Smooth muscle cell (in vitro differentiated cells): ENCODE data around the gene UGT2B15. TPM values are rescaled to one million over a fixed set of nuclear protein-coding genes. Genes with fewer than 3 reads are reported as not detected.
"Not testable (repeated sequence)": the region's sequence is repeated elsewhere in the genome, so short reads cannot be mapped to it uniquely, and the experiment has no call there.

Experiments used
- DNase-seq: peaks from one replicate; lab custom pipeline; 2025; ENCODE audit not compliant: unreplicated experiment; lab: John Stamatoyannopoulos, UW
- H2AFZ ChIP-seq: fragments of 200-600 bp; sonication (generic); 2 replicates; pipeline ENCODE4 v1.6.0; 2016; ENCODE audit warnings: antibody characterized with exemption, low read depth, mild to moderate bottlenecking
- H3F3A ChIP-seq: fragments of 200-600 bp; sonication (generic); 2 replicates; pipeline ENCODE4 v1.6.0; 2017; ENCODE audit warnings: antibody characterized with exemption, low read depth
- H3K27ac ChIP-seq: fragments of 200-600 bp; sonication (generic); 2 replicates; pipeline ENCODE4 v1.5.1; 2016; ENCODE audit warnings: low read depth, mild to moderate bottlenecking
- H3K27me3 ChIP-seq: fragments of 200-600 bp; sonication (generic); 2 replicates; pipeline ENCODE4 v1.6.1; 2016; ENCODE audit warnings: low read depth, mild to moderate bottlenecking
- H3K36me3 ChIP-seq: fragments of 200-600 bp; sonication (generic); 2 replicates; pipeline ENCODE4 v1.5.1; 2016; ENCODE audit warnings: low read depth
- H3K4me1 ChIP-seq: fragments of 200-600 bp; sonication (generic); 2 replicates; pipeline ENCODE4 v1.5.1; 2016; ENCODE audit warnings: low read depth
- H3K4me2 ChIP-seq: fragments of 200-600 bp; sonication (generic); 2 replicates; pipeline ENCODE4 v1.6.0; 2016; ENCODE audit warnings: mild to moderate bottlenecking
- H3K4me3 ChIP-seq: fragments of 200-600 bp; sonication (generic); 2 replicates; pipeline ENCODE4 v1.5.1; 2016; ENCODE audit warnings: mild to moderate bottlenecking
- H3K79me2 ChIP-seq: fragments of 200-600 bp; sonication (generic); 2 replicates; pipeline ENCODE4 v1.6.0; 2016; ENCODE audit warnings: low read depth, mild to moderate bottlenecking
- H3K9ac ChIP-seq: fragments of 200-600 bp; sonication (generic); 2 replicates; pipeline ENCODE4 v1.6.0; 2016; ENCODE audit warnings: low read depth
- H3K9me3 ChIP-seq: fragments of 200-600 bp; sonication (generic); replicated peaks from 2 replicates; pipeline ENCODE4 v1.5.1; 2016; ENCODE audit warnings: low read depth
- H4K20me1 ChIP-seq: fragments of 200-600 bp; sonication (generic); 2 replicates; pipeline ENCODE4 v1.6.0; 2016; ENCODE audit warnings: low read depth
- WGBS: methylation state at CpG from one replicate; pipeline ENCODE4 v1.1.7; 2016; ENCODE audit warnings: low lambda C conversion rate; 5-methylcytosine and 5-hydroxymethylcytosine counted together
- polyA plus RNA-seq: library from polyadenylated mRNA; unstranded; fragments of >200 nt; fragmentation: Nextera tagmentation; extraction: Ambion mirVana; gene quantifications from 2 replicates; pipeline ENCODE4 v1.2.1, GENCODE V29; 2016
- total RNA-seq: library from RNA; depleted of rRNA; stranded (reverse); fragments of >200 nt; gene quantifications from 2 replicates; pipeline ENCODE4 v1.2.3, GENCODE V29; 2014
- TF ChIP-seq, protein P1 (sequence below): fragments of 200-600 bp; sonication (generic); IDR thresholded peaks from 2 replicates; pipeline ENCODE4 v1.5.1; 2017; ENCODE audit warnings: borderline replicate concordance, mild to moderate bottlenecking, antibody characterized with exemption; ENCODE audit not compliant: insufficient read depth, poor library complexity, severe bottlenecking

Gene UGT2B15
- total and polyA plus RNA-seq, 2 experiments from 2014 or later: not detected

GRCh38 chr4:68673143-68673542 is 2.7 kb upstream of the UGT2B15 start:
- no peak overlapping the region for H3K4me2 ChIP-seq
- no peaks in the 10 kb centered on the region for H4K20me1 ChIP-seq
- H3K4me3 ChIP-seq: no peak overlapping the region
- no peaks in the 10 kb centered on the region for H3K36me3 ChIP-seq
- H3K4me1 ChIP-seq: no peaks in the 10 kb centered on the region
- 93% methylated on average over 7 of the region's 7 CpGs for WGBS
- H3F3A ChIP-seq: no peaks in the 10 kb centered on the region
- TF ChIP-seq, protein P1, sequence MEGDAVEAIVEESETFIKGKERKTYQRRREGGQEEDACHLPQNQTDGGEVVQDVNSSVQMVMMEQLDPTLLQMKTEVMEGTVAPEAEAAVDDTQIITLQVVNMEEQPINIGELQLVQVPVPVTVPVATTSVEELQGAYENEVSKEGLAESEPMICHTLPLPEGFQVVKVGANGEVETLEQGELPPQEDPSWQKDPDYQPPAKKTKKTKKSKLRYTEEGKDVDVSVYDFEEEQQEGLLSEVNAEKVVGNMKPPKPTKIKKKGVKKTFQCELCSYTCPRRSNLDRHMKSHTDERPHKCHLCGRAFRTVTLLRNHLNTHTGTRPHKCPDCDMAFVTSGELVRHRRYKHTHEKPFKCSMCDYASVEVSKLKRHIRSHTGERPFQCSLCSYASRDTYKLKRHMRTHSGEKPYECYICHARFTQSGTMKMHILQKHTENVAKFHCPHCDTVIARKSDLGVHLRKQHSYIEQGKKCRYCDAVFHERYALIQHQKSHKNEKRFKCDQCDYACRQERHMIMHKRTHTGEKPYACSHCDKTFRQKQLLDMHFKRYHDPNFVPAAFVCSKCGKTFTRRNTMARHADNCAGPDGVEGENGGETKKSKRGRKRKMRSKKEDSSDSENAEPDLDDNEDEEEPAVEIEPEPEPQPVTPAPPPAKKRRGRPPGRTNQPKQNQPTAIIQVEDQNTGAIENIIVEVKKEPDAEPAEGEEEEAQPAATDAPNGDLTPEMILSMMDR: no peak
- H3K79me2 ChIP-seq: no peaks in the 10 kb centered on the region
- no peak for DNase-seq
- no peak overlapping the region for H2AFZ ChIP-seq
- no peaks in the 10 kb centered on the region for H3K27me3 ChIP-seq
- no peaks in the 10 kb centered on the region for H3K9me3 ChIP-seq
- H3K9ac ChIP-seq: no peak overlapping the region
- no peak overlapping the region for H3K27ac ChIP-seq

GRCh38 chr4:68671217-68671616 is 765 bp upstream of the UGT2B15 start:
- H3K27ac ChIP-seq, H3K9ac ChIP-seq, H3K9me3 ChIP-seq, H3K79me2 ChIP-seq, DNase-seq, H3K4me3 ChIP-seq, H3K36me3 ChIP-seq, H3F3A ChIP-seq, H4K20me1 ChIP-seq, H2AFZ ChIP-seq, H3K4me1 ChIP-seq, H3K27me3 ChIP-seq, H3K4me2 ChIP-seq: not testable (repeated sequence)

DNA sequence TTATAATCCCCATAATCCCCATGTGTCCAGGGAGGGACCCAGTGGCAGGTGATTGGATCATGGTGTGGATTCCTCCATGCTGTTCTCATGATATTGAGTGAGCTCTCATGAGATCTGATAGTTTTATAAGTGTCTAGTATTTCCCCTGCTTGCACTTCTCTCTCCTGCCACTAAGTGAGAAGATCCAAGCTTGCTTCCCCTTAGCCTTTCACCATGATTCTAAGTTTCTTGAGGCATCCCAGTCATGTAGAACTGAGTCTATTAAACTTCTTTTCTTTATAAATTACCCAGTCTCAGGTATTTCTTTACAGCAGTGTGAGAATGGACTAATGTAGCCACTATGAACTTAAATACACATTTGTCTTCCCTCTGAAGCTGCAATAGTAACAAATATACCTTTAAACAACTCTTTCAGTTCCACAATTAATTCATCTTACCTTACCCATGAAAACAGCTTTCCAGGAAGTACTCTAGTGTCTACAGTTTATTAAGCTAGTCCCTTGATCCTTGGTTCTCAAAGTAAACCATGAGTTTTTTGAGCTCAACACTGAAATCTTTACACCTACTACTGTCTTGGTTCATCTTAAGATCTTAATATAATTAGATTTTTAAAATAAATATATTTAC is 1.8 kb downstream of the UGT2B15 start:
- not testable (repeated sequence) for H3K79me2 ChIP-seq, H3K27ac ChIP-seq, H3K9ac ChIP-seq, H2AFZ ChIP-seq, H3F3A ChIP-seq, DNase-seq, H3K9me3 ChIP-seq, H3K27me3 ChIP-seq, H4K20me1 ChIP-seq, H3K36me3 ChIP-seq, H3K4me2 ChIP-seq, H3K4me1 ChIP-seq, H3K4me3 ChIP-seq

DNA sequence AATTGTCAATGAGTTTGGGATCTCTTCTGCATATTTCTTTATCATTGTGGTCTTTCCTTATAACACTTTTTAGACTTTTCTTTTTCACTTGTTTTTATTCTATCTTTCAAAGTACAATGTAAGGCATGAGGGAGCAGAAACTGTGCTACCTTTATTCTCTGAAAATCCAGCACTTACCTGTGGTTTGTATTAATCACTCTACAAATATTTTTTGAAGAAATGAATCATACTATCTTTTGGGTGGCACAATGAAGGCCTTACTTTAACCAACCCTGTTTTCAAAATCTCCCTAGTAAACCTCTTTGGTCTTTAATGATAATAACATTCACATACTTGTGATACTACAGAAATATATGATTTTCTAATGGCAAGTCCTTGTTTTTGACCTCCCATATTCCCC is 2.9 kb downstream of the UGT2B15 start:
- H3F3A ChIP-seq, H3K36me3 ChIP-seq, H3K9me3 ChIP-seq, H2AFZ ChIP-seq, H3K4me2 ChIP-seq, H3K4me3 ChIP-seq, H3K79me2 ChIP-seq, H3K9ac ChIP-seq, DNase-seq, H4K20me1 ChIP-seq, H3K27me3 ChIP-seq, H3K4me1 ChIP-seq: not testable (repeated sequence)
- H3K27ac ChIP-seq: peak overlapping the region; percentile 2

GRCh38 chr4:68664721-68665120 is 5.7 kb downstream of the UGT2B15 start:
- WGBS: 57% methylated on average over 3 of the region's 3 CpGs
- DNase-seq: not testable (repeated sequence)

GRCh38 chr4:68662836-68663574 is 7.4 kb downstream of the UGT2B15 start:
- H2AFZ ChIP-seq, H3K4me1 ChIP-seq, H3F3A ChIP-seq, H3K9ac ChIP-seq, H3K36me3 ChIP-seq, H3K4me2 ChIP-seq, H3K27ac ChIP-seq, DNase-seq, H3K4me3 ChIP-seq, H4K20me1 ChIP-seq, H3K27me3 ChIP-seq, H3K79me2 ChIP-seq, H3K9me3 ChIP-seq: not testable (repeated sequence)
- WGBS: no CpG with 5 or more reads among the region's 1 CpG

More at GRCh38 chr4:68664721-68665120, 5.7 kb downstream of the UGT2B15 start:
- H3K4me2 ChIP-seq, H3K27ac ChIP-seq, H3K4me1 ChIP-seq, H3K79me2 ChIP-seq, H3K9me3 ChIP-seq, H3K9ac ChIP-seq, H3K27me3 ChIP-seq, H3F3A ChIP-seq, H3K36me3 ChIP-seq, H3K4me3 ChIP-seq, H2AFZ ChIP-seq, H4K20me1 ChIP-seq: not testable (repeated sequence)
